ENCODE measurements around the gene PTGR2.

- TF ChIP-seq, protein P1, sequence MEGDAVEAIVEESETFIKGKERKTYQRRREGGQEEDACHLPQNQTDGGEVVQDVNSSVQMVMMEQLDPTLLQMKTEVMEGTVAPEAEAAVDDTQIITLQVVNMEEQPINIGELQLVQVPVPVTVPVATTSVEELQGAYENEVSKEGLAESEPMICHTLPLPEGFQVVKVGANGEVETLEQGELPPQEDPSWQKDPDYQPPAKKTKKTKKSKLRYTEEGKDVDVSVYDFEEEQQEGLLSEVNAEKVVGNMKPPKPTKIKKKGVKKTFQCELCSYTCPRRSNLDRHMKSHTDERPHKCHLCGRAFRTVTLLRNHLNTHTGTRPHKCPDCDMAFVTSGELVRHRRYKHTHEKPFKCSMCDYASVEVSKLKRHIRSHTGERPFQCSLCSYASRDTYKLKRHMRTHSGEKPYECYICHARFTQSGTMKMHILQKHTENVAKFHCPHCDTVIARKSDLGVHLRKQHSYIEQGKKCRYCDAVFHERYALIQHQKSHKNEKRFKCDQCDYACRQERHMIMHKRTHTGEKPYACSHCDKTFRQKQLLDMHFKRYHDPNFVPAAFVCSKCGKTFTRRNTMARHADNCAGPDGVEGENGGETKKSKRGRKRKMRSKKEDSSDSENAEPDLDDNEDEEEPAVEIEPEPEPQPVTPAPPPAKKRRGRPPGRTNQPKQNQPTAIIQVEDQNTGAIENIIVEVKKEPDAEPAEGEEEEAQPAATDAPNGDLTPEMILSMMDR (IDR thresholded peaks at IDR 0.05), result no peak
- no peak for TF ChIP-seq POLR2A (IDR thresholded peaks at IDR 0.05)
These were observed 22.6 kb upstream of the PTGR2 start for GRCh38 chr14:73829071-73829470.
